DMS53 (cell line): ENCODE measurements around the gene LFNG.

Experiments
- DNase-seq: peaks from one replicate; lab custom pipeline; 2025; lab: John Stamatoyannopoulos, UW

Gene LFNG

DNA sequence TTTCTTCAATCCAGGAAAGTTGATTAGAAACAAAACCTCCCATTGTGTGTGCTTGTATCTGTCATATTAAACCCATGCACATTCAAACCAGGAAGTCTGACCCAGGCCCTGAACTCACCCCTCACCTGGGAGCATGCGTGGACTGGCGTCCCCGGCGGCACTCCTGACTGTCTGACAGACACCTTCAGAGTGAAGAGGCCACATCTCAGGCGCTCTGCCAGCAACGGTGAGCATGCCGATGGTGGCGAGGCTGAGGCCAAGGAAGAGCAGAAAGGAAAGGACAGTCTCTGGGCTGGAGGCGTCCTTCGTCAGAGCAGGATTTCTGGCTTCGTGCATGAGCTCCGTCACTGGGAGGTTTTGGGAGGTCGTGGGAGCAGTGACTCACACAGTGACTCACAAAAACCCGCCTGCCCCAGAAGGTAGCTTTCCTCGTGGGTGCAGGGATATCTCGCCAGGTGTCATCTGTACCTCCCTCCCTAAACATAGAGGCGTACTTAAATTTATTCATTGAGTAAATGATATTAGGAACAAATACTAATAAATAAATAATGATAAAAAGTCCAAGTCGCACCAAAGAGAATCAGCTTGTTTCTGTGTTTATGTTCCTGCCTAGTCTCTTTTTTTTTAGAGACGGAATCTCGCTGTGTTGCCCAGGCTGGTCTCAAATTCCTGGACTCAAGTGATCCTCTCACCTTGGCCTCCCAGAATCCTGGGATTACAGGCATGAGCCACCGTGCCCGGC, 52.7 kb downstream of the LFNG start:
- no peak for DNase-seq

DNA sequence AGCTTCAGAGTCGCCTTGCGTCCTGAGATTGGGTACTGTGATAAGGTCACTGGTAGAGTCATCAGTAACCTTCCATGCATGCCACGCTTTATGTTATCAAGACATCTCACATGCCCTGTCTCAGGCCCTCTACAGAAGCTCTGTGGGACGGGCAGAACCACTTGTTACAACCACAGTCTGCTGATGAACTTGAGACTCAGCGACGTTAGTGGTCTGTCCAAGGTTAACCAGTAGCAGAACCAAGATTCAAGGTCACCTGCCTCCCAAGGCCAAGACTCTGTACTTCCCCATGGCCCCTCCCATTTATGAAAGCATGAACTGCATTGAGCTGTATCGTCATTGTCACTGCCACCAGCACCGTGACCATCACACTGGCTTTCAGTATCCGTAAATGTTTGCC, 54.2 kb downstream of the LFNG start:
- DNase-seq = no peak

DNA sequence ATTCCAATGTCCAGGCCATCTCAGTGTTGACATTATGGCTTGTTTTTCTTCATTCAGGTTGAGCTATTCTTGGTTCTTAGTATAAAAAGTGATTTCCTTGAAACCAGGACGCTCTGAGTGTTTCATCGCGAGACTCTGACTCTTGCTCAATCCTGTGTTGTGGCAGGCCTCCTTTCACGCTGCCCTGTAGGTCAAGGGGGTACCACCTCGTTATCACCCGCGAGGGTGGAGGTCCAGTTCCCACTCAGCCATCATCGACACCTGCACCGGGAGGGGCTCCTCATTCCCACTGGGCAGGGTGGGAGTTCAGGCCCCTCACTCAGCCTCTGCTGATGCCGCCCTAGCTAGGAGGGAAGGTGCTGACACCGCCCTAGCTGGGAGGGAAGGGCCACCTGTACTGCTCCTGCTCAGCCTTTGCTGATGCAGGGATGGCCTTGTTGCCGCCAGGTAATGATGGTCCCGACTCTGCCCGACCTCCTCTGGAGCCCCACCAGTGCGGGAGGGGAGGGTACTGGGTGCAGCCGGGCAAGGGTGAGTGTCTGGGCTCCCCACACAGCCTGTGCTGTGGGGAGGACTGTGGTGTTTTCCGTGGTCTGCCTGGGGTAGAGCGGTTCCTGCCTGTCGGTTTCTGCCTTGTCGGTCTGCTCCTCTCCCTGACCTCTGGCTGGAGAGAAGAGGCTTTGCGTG, 55.6 kb downstream of the LFNG start:
- no peak for DNase-seq

DNA sequence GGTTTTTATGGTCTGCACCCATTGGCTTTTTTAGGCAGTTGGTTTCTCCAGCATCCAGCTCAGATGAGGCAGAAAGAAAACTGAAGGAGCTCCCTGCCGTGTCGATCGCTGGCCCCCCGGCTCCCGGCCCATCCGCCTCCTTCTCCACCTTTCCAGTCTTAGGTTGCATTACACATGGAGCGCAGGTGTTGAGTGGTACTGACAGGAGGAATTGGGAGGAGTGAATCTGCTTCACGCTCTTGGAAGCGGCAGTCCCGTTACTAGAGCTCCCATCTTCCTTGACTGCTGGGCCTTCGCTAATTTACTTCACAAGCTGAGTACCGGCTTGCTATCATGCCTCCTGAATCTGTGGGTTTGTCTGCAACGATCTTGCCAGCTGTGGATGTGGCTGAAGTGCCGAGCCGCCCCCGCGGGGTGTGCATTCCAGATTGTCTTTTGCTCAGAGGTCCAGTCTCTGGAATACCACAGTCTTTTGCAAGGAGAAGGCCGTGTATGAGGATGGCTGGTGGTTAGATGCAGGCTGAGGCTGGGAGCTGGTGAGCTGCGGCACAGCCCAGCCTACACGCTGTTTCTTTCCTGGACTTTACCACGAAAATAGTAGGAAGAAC, 56.3 kb downstream of the LFNG start:
- no peak for DNase-seq

DNA sequence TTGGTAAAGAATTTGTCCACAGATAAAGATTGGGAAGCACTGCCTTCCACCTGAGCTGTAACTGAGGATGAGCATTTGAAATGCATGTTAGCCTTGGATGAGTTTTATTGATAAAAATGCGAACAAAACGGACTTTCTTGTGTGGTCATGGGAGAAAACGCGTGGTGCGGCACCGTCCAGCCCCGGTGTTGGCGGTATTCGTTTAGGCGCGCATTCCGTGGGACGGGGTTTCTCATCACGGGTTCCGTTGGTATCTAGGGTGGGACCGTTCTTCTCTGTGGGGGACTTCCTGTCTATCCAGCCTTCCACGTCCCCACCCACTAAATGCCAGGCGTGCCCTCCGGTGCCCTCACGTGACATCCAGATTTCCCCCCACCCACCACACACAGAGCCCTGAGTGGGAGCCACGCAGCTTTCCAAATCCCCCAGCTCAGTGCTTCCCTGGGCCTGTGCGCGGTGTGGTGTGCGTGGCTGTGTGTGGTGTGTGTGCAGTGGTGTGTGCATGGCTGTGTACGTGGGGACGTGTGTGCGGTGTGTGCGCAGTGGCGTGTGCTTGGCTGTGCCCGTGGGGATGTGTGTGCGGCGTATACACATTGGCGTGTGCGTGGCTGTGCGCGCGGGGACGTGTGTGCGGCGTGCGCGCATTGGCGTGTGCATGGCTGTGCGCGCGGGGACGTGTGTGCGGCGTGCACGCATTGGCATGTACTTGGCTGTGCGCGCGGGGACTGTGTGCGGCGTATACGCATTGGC, 57.3 kb downstream of the LFNG start:
- DNase-seq = no peak
